Measurements from ENCODE around the gene KIF5C. TPM values are rescaled to one million over a fixed set of nuclear protein-coding genes. Genes with fewer than 3 reads are reported as not detected.
A peak's percentile ranks its signal among the peaks of the same experiment; 100 is the strongest.

The KIF5C gene
- total and polyA plus RNA-seq, 2 experiments from 2014 or later, result 0.11 to 0.19 TPM

- no peak for TF ChIP-seq EZH2 (IDR thresholded peaks at IDR 0.05; ENCODE audit: insufficient read depth, poor library complexity, severe bottlenecking)
- no peak for TF ChIP-seq EZH2phosphoT487 (IDR thresholded peaks at IDR 0.05; ENCODE audit: insufficient read depth, low read depth)
- Histone ChIP-seq H3K27me3 (replicated peaks; ENCODE audit: insufficient read depth) (no peaks in the 10 kb centered on the region), H3F3A (ENCODE audit: insufficient read depth) (peaks cover 18% of the 10 kb centered on the region), H3K4me3 (no peak overlapping the region), H3K27ac (no peak overlapping the region), H3K9ac (no peak overlapping the region), H3K4me1 (ENCODE audit: insufficient read depth) (peaks cover 16% of the 10 kb centered on the region), H4K20me1 (ENCODE audit: insufficient read depth) (no peaks in the 10 kb centered on the region), H3K9me3 (ENCODE audit: low read depth) (no peaks in the 10 kb centered on the region), H3K36me3 (ENCODE audit: low read depth) (no peaks in the 10 kb centered on the region), H2AFZ (no peak overlapping the region), H3K4me2 (ENCODE audit: unreplicated experiment) (no peak overlapping the region), H3K79me2 (ENCODE audit: insufficient read depth) (no peaks in the 10 kb centered on the region), H3K9me2 (ENCODE audit: insufficient read depth) (no peaks in the 10 kb centered on the region)
- in situ Hi-C loops (cut with MboI), result no loop called here
- DNase-seq, result no peak
- 92 to 96% methylated on average over 4 of the region's 4 CpGs for WGBS, 2 experiments (ENCODE audit: low coverage in 1 of 2, low lambda C conversion rate in 2 of 2, missing lambda C conversion rate in 2 of 2)
Observed at GRCh38 chr2:149063177-149063576, 188.2 kb downstream of the KIF5C start.

- no peak for DNase-seq
Observed at GRCh38 chr2:149064365-149064841, 189.4 kb downstream of the KIF5C start.

GRCh38 chr2:149064856-149065630 lies 190.0 kb downstream of the KIF5C start:
- Histone ChIP-seq H2AFZ (peak overlapping the region; percentile 34), H3K4me1 (ENCODE audit: insufficient read depth) (peaks cover 34% of the 10 kb centered on the region), H3K27ac (peak overlapping the region; percentile 45), H3K9me3 (ENCODE audit: low read depth) (no peaks in the 10 kb centered on the region), H3F3A (ENCODE audit: insufficient read depth) (peaks cover 30% of the 10 kb centered on the region), H3K36me3 (ENCODE audit: low read depth) (no peaks in the 10 kb centered on the region), H3K9ac (no peak overlapping the region), H4K20me1 (ENCODE audit: insufficient read depth) (no peaks in the 10 kb centered on the region), H3K27me3 (replicated peaks; ENCODE audit: insufficient read depth) (no peaks in the 10 kb centered on the region), H3K9me2 (ENCODE audit: insufficient read depth) (no peaks in the 10 kb centered on the region), H3K79me2 (ENCODE audit: insufficient read depth) (no peaks in the 10 kb centered on the region), H3K4me2 (ENCODE audit: unreplicated experiment) (peak overlapping the region; percentile 10), H3K4me3 (no peak overlapping the region)
- in situ Hi-C loops (cut with MboI), result no loop called here
- TF ChIP-seq EZH2 (IDR thresholded peaks at IDR 0.05; ENCODE audit: insufficient read depth, poor library complexity, severe bottlenecking) (no peak), EZH2phosphoT487 (IDR thresholded peaks at IDR 0.05; ENCODE audit: insufficient read depth, low read depth) (no peak)
- DNase-seq, result peak; percentile 42
- 47 to 61% methylated on average over 5 of the region's 5 CpGs for WGBS, 2 experiments (ENCODE audit: low coverage in 1 of 2, low lambda C conversion rate in 2 of 2, missing lambda C conversion rate in 2 of 2)

More at GRCh38 chr2:149064365-149064841, 189.4 kb downstream of the KIF5C start:
- Histone ChIP-seq H3K9me3 (ENCODE audit: low read depth) (no peaks in the 10 kb centered on the region), H3K27ac (peak overlapping the region; percentile 45), H3K4me1 (ENCODE audit: insufficient read depth) (peaks cover 28% of the 10 kb centered on the region), H3K27me3 (replicated peaks; ENCODE audit: insufficient read depth) (no peaks in the 10 kb centered on the region), H2AFZ (0 out of 2 replicates have a peak overlapping the region, but pooled peaks have one; percentile 34), H3K4me3 (no peak overlapping the region), H3K9ac (no peak overlapping the region), H3K4me2 (ENCODE audit: unreplicated experiment) (no peak overlapping the region), H4K20me1 (ENCODE audit: insufficient read depth) (no peaks in the 10 kb centered on the region), H3K36me3 (ENCODE audit: low read depth) (no peaks in the 10 kb centered on the region), H3K9me2 (ENCODE audit: insufficient read depth) (no peaks in the 10 kb centered on the region), H3K79me2 (ENCODE audit: insufficient read depth) (no peaks in the 10 kb centered on the region), H3F3A (ENCODE audit: insufficient read depth) (peaks cover 24% of the 10 kb centered on the region)
- 33 to 38% methylated on average over 3 of the region's 3 CpGs for WGBS, 2 experiments (ENCODE audit: low coverage in 1 of 2, low lambda C conversion rate in 2 of 2, missing lambda C conversion rate in 2 of 2)
- in situ Hi-C loops (cut with MboI), result no loop called here
- TF ChIP-seq EZH2phosphoT487 (IDR thresholded peaks at IDR 0.05; ENCODE audit: insufficient read depth, low read depth) (no peak), EZH2 (IDR thresholded peaks at IDR 0.05; ENCODE audit: insufficient read depth, poor library complexity, severe bottlenecking) (no peak)

- no peaks in the 10 kb centered on the region for H3K27me3 ChIP-seq (replicated peaks; ENCODE audit: insufficient read depth)
- DNase-seq, result peak; percentile 35
- H2AFZ ChIP-seq, result 0 out of 2 replicates have a peak overlapping the region, but pooled peaks have one; percentile 7
- H3K4me2 ChIP-seq (ENCODE audit: unreplicated experiment), result peak overlapping the region; percentile 32
- no peaks in the 10 kb centered on the region for H3K36me3 ChIP-seq (ENCODE audit: low read depth)
- no peaks in the 10 kb centered on the region for H3K9me2 ChIP-seq (ENCODE audit: insufficient read depth)
- H3K9ac ChIP-seq, result peak overlapping the region; percentile 50
- in situ Hi-C loops (cut with MboI), result no loop called here
- no peaks in the 10 kb centered on the region for H4K20me1 ChIP-seq (ENCODE audit: insufficient read depth)
- 71 to 73% methylated on average over 6 of the region's 6 CpGs for WGBS, 2 experiments (ENCODE audit: low coverage in 1 of 2, low lambda C conversion rate in 2 of 2, missing lambda C conversion rate in 2 of 2)
- TF ChIP-seq EZH2 (IDR thresholded peaks at IDR 0.05; ENCODE audit: insufficient read depth, poor library complexity, severe bottlenecking) (no peak), EZH2phosphoT487 (IDR thresholded peaks at IDR 0.05; ENCODE audit: insufficient read depth, low read depth) (no peak)
- no peak overlapping the region for H3K4me3 ChIP-seq
- peak overlapping the region; percentile 86 for H3K27ac ChIP-seq
- H3F3A ChIP-seq (ENCODE audit: insufficient read depth), result peaks cover 43% of the 10 kb centered on the region
- H3K79me2 ChIP-seq (ENCODE audit: insufficient read depth), result no peaks in the 10 kb centered on the region
- peaks cover 41% of the 10 kb centered on the region for H3K4me1 ChIP-seq (ENCODE audit: insufficient read depth)
- no peaks in the 10 kb centered on the region for H3K9me3 ChIP-seq (ENCODE audit: low read depth)
Observed at GRCh38 chr2:149068225-149068995, 193.4 kb downstream of the KIF5C start.

Measured in GM23248 (cell line).